Measurements from ENCODE around the gene SP9. TPM values are rescaled to one million over a fixed set of nuclear protein-coding genes. Genes with fewer than 3 reads are reported as not detected.
"Not testable (repeated sequence)": the region's sequence is repeated elsewhere in the genome, so short reads cannot be mapped to it uniquely, and the experiment has no call there.

SP9 gene
- total RNA-seq, 2 experiments from 2014 or later, result not detected

GRCh38 chr2:174356347-174356746, 21.6 kb downstream of the SP9 start:
- peaks cover 22% of the 10 kb centered on the region for H3K36me3 Mint-ChIP-seq
- H3K9me3 Mint-ChIP-seq, result peaks cover 4% of the 10 kb centered on the region
- H3K4me1 Mint-ChIP-seq, result no peaks in the 10 kb centered on the region
- DNase-seq, result no peak
- no peaks in the 10 kb centered on the region for H3K27me3 Mint-ChIP-seq
- H3K4me3 Mint-ChIP-seq, result no peak overlapping the region
- H3K27ac Mint-ChIP-seq, result no peak overlapping the region

GRCh38 chr2:174359663-174360062, 24.9 kb downstream of the SP9 start:
- DNase-seq, H3K4me1 Mint-ChIP-seq, H3K4me3 Mint-ChIP-seq: not testable (repeated sequence)

GRCh38 chr2:174362949-174363348, 28.2 kb downstream of the SP9 start:
- no peak for DNase-seq
- no peak overlapping the region for H3K4me3 Mint-ChIP-seq

More at GRCh38 chr2:174359663-174360062, 24.9 kb downstream of the SP9 start:
- peaks cover 42% of the 10 kb centered on the region for H3K36me3 Mint-ChIP-seq
- H3K27ac Mint-ChIP-seq, H3K27me3 Mint-ChIP-seq: not testable (repeated sequence)
- peaks cover 12% of the 10 kb centered on the region for H3K9me3 Mint-ChIP-seq

DNA sequence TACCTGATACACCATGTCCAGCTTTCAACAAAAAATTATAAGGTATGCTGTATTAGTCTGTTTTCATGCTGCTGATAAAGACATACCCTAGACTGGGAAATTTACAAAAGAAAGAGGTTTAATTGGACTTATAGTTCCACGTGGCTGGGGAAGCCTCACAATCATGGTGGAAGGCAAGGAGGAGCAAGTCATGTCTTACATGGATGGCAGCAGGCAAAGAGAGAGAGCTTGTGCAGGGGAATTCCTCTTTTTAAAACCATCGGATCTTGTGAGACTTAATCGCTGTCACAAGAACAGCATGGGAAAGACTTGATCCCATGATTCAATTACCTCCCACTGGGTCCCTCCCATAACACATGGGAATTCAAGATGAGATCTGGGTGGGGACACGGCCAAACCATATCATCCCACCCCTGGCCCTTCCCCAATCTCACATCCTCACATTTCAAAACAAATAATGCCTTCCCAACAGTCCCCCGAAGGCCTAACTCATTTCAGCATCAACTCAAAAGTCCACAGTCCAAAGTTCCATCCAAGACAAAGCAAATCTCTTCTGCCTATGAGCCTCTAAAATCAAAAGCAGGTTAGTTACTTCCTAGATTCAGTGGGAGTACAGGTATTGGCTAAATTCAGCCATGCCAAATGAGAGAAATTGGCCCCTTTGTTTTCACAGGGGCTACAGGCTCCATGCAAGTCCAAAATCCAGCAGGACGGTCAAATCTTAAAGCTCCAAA, 28.9 kb downstream of the SP9 start:
- H3K4me1 Mint-ChIP-seq, H3K27ac Mint-ChIP-seq, H3K4me3 Mint-ChIP-seq, H3K27me3 Mint-ChIP-seq, DNase-seq: not testable (repeated sequence)
- Mint-ChIP-seq H3K36me3 (peaks cover 77% of the 10 kb centered on the region), H3K9me3 (peaks cover 19% of the 10 kb centered on the region)

More at GRCh38 chr2:174362949-174363348, 28.2 kb downstream of the SP9 start:
- Mint-ChIP-seq H3K27me3 (no peaks in the 10 kb centered on the region), H3K4me1 (no peaks in the 10 kb centered on the region), H3K36me3 (peaks cover 70% of the 10 kb centered on the region), H3K9me3 (peaks cover 19% of the 10 kb centered on the region), H3K27ac (no peak overlapping the region)

GRCh38 chr2:174364628-174365027, 29.9 kb downstream of the SP9 start:
- H3K4me3 Mint-ChIP-seq, result no peak overlapping the region
- no peaks in the 10 kb centered on the region for H3K27me3 Mint-ChIP-seq
- no peak overlapping the region for H3K27ac Mint-ChIP-seq
- peaks cover 79% of the 10 kb centered on the region for H3K36me3 Mint-ChIP-seq
- H3K9me3 Mint-ChIP-seq, result peaks cover 18% of the 10 kb centered on the region
- no peak for DNase-seq
- H3K4me1 Mint-ChIP-seq, result no peaks in the 10 kb centered on the region

DNA sequence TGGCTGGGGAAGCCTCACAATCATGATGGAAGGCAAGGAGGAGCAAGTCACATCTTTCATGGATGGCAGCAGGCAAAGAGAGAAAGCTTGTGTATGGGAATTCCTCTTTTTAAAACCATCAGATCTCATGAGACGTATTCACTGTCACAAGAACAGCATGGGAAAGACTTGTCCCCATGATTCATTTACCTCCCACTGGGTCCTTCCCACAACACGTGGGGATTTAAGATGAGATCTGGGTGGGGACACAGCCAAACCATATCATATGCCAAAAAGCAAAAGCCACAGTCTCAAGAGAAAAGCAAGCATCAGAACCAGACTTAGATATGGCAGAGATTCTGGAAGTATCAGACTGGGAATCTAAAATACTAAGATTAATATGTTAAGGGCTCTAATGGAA, 30.8 kb downstream of the SP9 start:
- Mint-ChIP-seq H3K9me3 (peaks cover 15% of the 10 kb centered on the region), H3K27me3 (no peaks in the 10 kb centered on the region), H3K27ac (no peak overlapping the region), H3K4me3 (no peak overlapping the region), H3K36me3 (peaks cover 76% of the 10 kb centered on the region), H3K4me1 (no peaks in the 10 kb centered on the region)
- no peak for DNase-seq

- Mint-ChIP-seq H3K27me3 (no peaks in the 10 kb centered on the region), H3K36me3 (peaks cover 60% of the 10 kb centered on the region), H3K9me3 (peaks cover 13% of the 10 kb centered on the region), H3K27ac (no peak overlapping the region), H3K4me1 (no peaks in the 10 kb centered on the region), H3K4me3 (no peak overlapping the region)
- DNase-seq, result no peak
These were observed 33.9 kb downstream of the SP9 start for GRCh38 chr2:174368691-174369090.

GRCh38 chr2:174376967-174377366, 42.2 kb downstream of the SP9 start:
- Mint-ChIP-seq H3K4me3 (no peak overlapping the region), H3K27me3 (no peaks in the 10 kb centered on the region), H3K27ac (no peak overlapping the region), H3K36me3 (peaks cover 20% of the 10 kb centered on the region), H3K4me1 (no peaks in the 10 kb centered on the region), H3K9me3 (no peaks in the 10 kb centered on the region)
- no peak for DNase-seq

- Mint-ChIP-seq H3K36me3 (peaks cover 19% of the 10 kb centered on the region), H3K27me3 (no peaks in the 10 kb centered on the region), H3K9me3 (no peaks in the 10 kb centered on the region), H3K4me1 (peaks cover 13% of the 10 kb centered on the region), H3K4me3 (no peak overlapping the region), H3K27ac (no peak overlapping the region)
- no peak for DNase-seq
These were observed 49.0 kb downstream of the SP9 start for GRCh38 chr2:174383796-174384195.

- Mint-ChIP-seq H3K4me3 (no peak overlapping the region), H3K9me3 (no peaks in the 10 kb centered on the region), H3K36me3 (peaks cover 22% of the 10 kb centered on the region), H3K4me1 (peaks cover 19% of the 10 kb centered on the region), H3K27ac (no peak overlapping the region), H3K27me3 (no peaks in the 10 kb centered on the region)
- no peak for DNase-seq
These were observed 50.4 kb downstream of the SP9 start for GRCh38 chr2:174385201-174385600.

Other genes starting within 250 kb of the SP9 start
- 100 to 1,000 TPM; 161 to 166 TPM for gene OLA1, start 86.4 kb upstream of the SP9 start, total RNA-seq
- gene SCRN3, start 60.8 kb downstream of the SP9 start, total RNA-seq, result 10 to 100 TPM; 12.9 to 15.9 TPM
- 10 to 100 TPM in 1 of 2 experiments, 1 to 10 TPM in 1; 9.4 to 14.5 TPM for gene GPR155, start 152.1 kb downstream of the SP9 start, total RNA-seq